Muscle of leg (tissue), 11 donors: ENCODE results near the gene SHISA4. TPM values are rescaled to one million over a fixed set of nuclear protein-coding genes. Genes with fewer than 3 reads are reported as not detected.
A peak's percentile ranks its signal among the peaks of the same experiment; 100 is the strongest.

Source experiments
- DNase-seq: peaks from one replicate; pipeline ENCODE4 v3.0.0; 2013
- H3K27ac ChIP-seq: one replicate; pipeline ENCODE4 v1.5.1; 2013; ENCODE audit warnings: mild to moderate bottlenecking, low read length, control low read depth
- H3K27me3 ChIP-seq: one replicate; pipeline ENCODE4 v1.6.1; 2013; ENCODE audit warnings: low read length; ENCODE audit not compliant: control insufficient read depth, insufficient read depth
- H3K36me3 ChIP-seq: one replicate; pipeline ENCODE4 v1.6.1; 2013; ENCODE audit warnings: low read length; ENCODE audit not compliant: control insufficient read depth, insufficient read depth
- H3K4me1 ChIP-seq: one replicate; pipeline ENCODE4 v1.6.1; 2013; ENCODE audit warnings: low read length; ENCODE audit not compliant: control insufficient read depth, insufficient read depth
- H3K4me3 ChIP-seq: one replicate; pipeline ENCODE4 v1.5.1; 2013; ENCODE audit warnings: low read length, control low read depth
- H3K9me3 ChIP-seq: replicated peaks from 2 replicates; pipeline ENCODE4 v1.6.1; 2013; ENCODE audit warnings: low read depth, low read length; ENCODE audit not compliant: control insufficient read depth
- WGBS: methylation state at CpG from one replicate; pipeline ENCODE4 v1.1.5; 2013; ENCODE audit warnings: missing lambda C conversion rate; ENCODE audit not compliant: insufficient coverage; 5-methylcytosine and 5-hydroxymethylcytosine counted together
- polyA plus RNA-seq, 8 donors: library from polyadenylated mRNA; unstranded; fragments of 120-200 nt; gene quantifications; one replicate each; pipeline versions ENCODE4 v1.2.1 to v1.2.3, GENCODE V29; 2013; ENCODE audit warnings: inconsistent platforms in 1 of 8, low replicate concordance in 1 of 8; ENCODE audit not compliant: insufficient read length in 8 of 8, insufficient read depth in 1 of 8
- total RNA-seq: library from RNA; stranded (reverse); fragments of 120-200 nt; gene quantifications from one replicate; pipeline ENCODE4 v1.2.4, GENCODE V29; 2013

Gene SHISA4
- total and polyA plus RNA-seq, 9 donors, result 41.5 to 91.9 (median 71.6) TPM

DNA sequence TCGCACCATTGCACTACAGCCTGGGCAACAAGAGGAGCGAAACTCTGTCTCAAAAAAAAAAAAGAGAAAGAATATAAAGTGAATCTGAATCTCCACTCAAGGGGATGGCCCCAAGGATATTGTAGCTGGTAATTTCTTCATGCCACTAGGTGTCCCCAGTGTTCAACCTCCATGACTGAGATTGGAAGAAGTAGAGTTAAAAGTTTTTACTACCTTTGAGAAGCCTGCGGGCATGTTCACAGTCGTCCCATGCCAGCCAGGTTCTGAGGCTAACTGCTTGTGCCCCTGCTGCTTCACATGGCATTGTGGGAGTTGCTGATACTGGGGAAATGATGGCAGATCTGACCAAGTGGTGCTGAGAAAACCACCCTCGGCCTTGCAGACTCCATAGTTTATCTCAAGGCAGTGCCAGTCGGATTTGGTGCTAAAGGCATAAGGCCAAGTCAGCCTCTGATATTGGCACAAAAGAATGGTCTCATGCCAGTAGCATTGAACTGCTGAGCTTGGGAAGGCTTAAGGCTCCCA is 10.8 kb upstream of the SHISA4 start:
- WGBS, result 61% methylated on average over 5 of the region's 6 CpGs
- H3K36me3 ChIP-seq, result peaks cover 34% of the 10 kb centered on the region
- peak; percentile 49 for DNase-seq
- H3K27ac ChIP-seq, result no peak overlapping the region
- no peaks in the 10 kb centered on the region for H3K27me3 ChIP-seq
- H3K4me3 ChIP-seq, result no peak overlapping the region
- H3K9me3 ChIP-seq, result no peaks in the 10 kb centered on the region
- peaks cover 22% of the 10 kb centered on the region for H3K4me1 ChIP-seq

DNA sequence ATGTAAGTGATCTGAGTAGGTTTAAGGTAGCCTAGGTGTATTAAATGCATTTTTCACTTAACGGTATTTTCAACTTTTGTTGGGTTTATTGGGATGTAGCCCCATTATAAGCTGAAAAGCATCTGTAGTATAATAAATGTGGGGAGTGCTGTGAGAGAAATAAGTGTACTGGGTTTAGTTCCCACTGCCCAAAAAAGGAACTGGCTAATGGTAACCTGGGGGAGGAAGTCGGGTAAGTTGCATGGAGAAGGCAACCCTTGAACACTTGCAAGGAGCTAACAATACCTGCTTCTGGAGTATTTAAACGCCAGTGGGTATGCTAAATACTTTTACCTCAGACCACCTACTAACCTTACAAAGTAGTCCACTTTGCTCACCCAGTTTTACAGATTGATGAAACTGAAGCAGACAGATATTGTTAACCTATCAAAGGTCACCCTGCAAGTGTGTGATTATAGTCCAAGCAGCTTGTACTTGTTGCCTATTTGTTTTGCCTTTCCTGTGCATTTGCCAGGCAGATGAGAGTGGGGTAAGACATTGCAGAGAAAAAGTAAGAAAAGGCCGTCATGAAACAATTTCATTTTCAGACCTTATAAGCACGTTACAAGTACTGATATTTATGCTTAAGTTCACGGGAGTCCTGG is 7.6 kb upstream of the SHISA4 start:
- no peaks in the 10 kb centered on the region for H3K9me3 ChIP-seq
- H3K36me3 ChIP-seq, result peaks cover 10% of the 10 kb centered on the region
- no peak overlapping the region for H3K4me3 ChIP-seq
- peaks cover 52% of the 10 kb centered on the region for H3K4me1 ChIP-seq
- no peak for DNase-seq
- peaks cover 2% of the 10 kb centered on the region for H3K27me3 ChIP-seq
- no peak overlapping the region for H3K27ac ChIP-seq
- 92% methylated on average over 2 of the region's 6 CpGs for WGBS

DNA sequence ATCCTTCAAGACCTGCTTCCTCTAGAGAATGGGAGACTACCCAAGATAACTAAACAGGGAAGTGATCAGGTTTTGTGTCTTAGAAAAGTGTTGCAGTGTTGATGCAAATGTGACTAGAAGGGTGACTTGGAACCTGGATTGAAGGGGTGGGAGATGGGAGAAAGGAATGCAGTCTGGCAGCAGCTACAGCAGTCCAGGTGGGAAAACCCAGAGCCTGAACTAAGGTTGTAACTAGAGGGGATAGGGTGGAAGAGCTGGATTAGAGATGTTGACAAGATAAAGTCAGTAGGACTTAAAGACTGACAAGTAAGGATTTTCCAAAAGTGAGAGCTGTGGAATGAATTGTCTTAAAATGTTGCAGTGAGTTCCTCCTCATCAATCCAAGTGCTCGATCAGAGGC is 7.1 kb upstream of the SHISA4 start:
- Histone ChIP-seq H3K27ac (peak overlapping the region; percentile 88), H3K27me3 (peaks cover 5% of the 10 kb centered on the region), H3K36me3 (peaks cover 5% of the 10 kb centered on the region), H3K4me1 (peaks cover 58% of the 10 kb centered on the region), H3K9me3 (no peaks in the 10 kb centered on the region), H3K4me3 (no peak overlapping the region)
- 43% methylated on average over 1 of the region's 1 CpG for WGBS
- DNase-seq, result no peak

DNA sequence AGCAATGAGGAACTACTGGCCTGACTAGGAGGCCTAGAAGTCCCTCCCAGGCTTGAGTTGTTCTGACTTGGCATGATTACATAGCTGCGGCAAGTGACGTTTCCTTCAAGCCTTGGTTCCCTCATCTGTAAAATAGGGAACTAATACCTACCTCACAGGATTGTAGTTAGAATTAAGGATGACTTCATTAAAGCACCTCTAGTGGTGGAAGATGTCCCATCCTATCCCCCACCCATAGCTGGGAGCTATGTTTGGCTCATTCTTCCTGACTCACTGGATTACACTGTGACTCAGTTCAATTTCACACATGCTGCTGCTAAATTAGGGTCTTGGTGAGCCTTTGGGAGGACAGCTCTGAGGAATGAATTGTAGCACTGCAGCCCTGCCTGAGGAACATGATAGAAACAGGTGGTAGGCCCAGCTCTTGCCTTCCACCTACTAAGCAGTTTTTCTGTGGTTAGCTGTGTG is 6.0 kb upstream of the SHISA4 start:
- peak; percentile 77 for DNase-seq

DNA sequence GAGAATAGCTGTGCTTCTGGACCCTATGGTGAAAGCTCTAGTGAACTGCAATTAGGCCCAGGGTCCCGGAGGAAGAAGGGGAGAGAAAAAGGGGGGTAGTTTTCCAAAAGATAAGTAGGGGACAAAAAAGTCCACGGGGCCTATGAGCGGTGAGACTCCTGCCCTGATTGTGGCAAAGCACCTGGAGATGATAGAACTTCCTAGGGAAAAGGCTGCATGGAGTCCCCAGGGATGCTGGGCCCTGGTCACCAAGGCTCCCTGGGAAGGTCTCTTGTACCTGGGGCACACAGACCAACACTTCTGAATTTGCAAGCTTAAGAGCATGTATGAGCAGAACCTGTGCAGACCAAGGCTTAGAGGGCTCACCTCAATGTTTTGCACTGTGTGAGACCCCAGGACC is 5.4 kb upstream of the SHISA4 start:
- Histone ChIP-seq H3K27ac (peak overlapping the region; percentile 87), H3K4me1 (peaks cover 66% of the 10 kb centered on the region), H3K9me3 (no peaks in the 10 kb centered on the region), H3K4me3 (no peak overlapping the region), H3K27me3 (peaks cover 13% of the 10 kb centered on the region), H3K36me3 (no peaks in the 10 kb centered on the region)
- no peak for DNase-seq
- WGBS, result 95% methylated on average over 3 of the region's 3 CpGs

More for the DNA sequence above, 6.0 kb upstream of the SHISA4 start:
- Histone ChIP-seq H3K27ac (peak overlapping the region; percentile 88), H3K36me3 (no peaks in the 10 kb centered on the region), H3K4me3 (no peak overlapping the region), H3K4me1 (peaks cover 64% of the 10 kb centered on the region), H3K27me3 (peaks cover 9% of the 10 kb centered on the region), H3K9me3 (no peaks in the 10 kb centered on the region)
- WGBS, result no CpG with 5 or more reads among the region's 2 CpGs

DNA sequence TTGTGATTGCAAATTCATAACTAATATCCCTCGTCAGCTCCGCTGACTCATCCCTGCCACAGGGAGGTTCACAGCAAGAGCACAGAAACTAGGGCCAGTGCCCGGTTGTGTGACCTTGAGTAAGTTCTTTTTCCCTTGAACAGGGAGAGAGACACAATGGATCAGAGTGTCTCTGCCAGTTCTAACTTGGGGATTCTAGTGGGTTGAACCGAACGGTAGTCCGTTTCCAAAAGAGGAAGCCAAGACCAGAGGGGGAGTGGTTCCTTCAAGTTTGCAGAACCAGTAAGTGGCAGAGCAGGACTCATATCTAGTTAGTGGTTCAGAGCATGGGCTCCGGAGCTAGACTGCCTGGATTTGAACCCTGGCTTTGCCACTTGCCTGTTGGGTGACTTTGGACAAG is 4.9 kb upstream of the SHISA4 start:
- no peak overlapping the region for H3K4me3 ChIP-seq
- H3K27me3 ChIP-seq, result peaks cover 16% of the 10 kb centered on the region
- 55% methylated on average over 4 of the region's 7 CpGs for WGBS
- peaks cover 63% of the 10 kb centered on the region for H3K4me1 ChIP-seq
- H3K36me3 ChIP-seq, result no peaks in the 10 kb centered on the region
- peak overlapping the region; percentile 87 for H3K27ac ChIP-seq
- no peaks in the 10 kb centered on the region for H3K9me3 ChIP-seq
- no peak for DNase-seq

DNA sequence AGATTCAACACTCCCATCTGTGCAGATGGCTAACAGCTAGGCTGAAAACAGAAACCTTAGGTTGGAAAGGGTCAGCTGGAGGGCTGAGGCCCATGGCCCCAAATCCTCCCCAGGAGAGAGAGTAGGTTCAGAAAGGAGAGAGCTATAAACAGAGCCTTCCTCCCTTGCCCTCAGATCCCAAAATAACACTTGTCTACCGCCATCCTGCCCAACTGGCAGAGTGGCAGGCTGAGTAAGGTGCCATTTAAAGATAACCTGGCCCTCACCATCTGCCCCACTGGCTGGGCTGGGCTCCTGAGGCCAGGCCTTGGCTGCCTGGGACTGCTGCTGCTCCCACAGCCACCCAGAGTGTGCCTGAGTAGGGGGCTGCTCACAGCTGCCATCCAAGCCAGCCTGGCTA is 4.3 kb upstream of the SHISA4 start:
- Histone ChIP-seq H3K27ac (peak overlapping the region; percentile 87), H3K27me3 (peaks cover 20% of the 10 kb centered on the region), H3K9me3 (no peaks in the 10 kb centered on the region), H3K36me3 (no peaks in the 10 kb centered on the region), H3K4me3 (no peak overlapping the region), H3K4me1 (peaks cover 67% of the 10 kb centered on the region)
- DNase-seq, result peak; percentile 71
- WGBS, result 75% methylated on average over 1 of the region's 1 CpG

DNA sequence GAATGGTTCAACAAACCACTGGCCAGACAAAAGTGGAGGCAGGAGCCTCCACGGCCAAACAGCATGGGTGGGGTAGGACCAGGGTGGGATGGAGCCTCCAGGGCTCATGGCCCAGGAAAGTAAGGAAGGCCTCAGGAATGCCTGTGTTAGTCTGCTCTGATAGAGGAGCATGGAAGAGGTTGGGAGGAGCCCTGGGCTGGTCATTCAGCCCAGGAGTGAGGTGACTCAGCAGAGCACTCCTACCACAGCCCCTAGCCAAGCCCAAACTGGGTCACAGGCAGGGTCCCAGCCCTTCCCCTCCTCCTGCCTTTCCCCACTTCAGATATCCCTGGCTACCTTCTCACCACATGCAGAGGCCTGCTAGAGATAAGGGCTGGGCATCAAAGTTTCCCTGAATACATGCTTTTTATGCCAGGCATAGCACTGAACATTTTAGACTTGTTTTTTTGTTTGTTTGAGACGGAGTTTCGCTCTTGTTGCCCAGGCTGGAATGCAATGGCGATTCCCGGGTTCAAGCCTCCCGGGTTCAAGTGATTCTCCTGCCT is 3.1 kb upstream of the SHISA4 start:
- H3K36me3 ChIP-seq, result peaks cover 4% of the 10 kb centered on the region
- H3K27ac ChIP-seq, result peak overlapping the region; percentile 83
- DNase-seq, result no peak
- peaks cover 75% of the 10 kb centered on the region for H3K4me1 ChIP-seq
- H3K9me3 ChIP-seq, result no peaks in the 10 kb centered on the region
- WGBS, result 91% methylated on average over 5 of the region's 6 CpGs
- H3K4me3 ChIP-seq, result no peak overlapping the region
- H3K27me3 ChIP-seq, result peaks cover 20% of the 10 kb centered on the region

DNA sequence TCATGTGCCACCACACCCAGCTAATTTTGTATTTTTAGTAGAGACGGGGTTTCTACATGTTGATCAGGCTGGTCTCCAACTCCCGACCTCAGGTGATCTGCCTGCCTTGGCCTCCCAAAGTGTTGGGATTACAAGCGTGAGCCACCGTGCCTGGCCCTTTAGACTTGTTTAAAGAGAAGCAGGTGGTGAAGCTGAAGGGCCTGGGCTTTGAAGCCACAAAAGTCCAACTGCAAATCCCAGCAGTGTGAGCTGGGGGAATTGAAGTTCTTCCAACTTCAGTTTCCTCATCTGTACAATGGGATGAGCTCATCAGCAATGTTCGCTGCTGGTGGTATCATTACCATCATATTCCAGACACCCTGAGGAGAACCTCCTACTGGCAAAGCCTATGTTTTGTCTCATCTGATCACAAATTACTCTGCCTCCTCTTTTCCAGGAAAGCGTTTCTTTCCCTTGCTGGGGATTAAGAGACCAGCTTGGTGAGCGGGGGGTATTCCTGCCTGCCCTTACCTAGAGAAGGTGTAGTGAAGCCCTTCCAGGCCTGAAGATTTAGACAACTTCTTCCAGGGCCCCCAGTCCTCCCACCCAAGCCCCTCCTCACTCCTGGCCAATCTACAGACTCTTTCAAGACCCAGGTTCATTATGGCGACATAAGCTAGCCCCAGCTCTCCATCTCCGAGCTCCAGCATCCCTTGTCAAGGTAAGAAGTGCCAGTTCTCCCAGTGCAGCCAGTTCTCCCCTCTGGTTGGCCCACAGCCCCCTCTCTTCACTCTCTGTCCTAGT is 2.4 kb upstream of the SHISA4 start:
- 86% methylated on average over 5 of the region's 9 CpGs for WGBS
- H3K27ac ChIP-seq, result no peak overlapping the region
- no peaks in the 10 kb centered on the region for H3K9me3 ChIP-seq
- peaks cover 4% of the 10 kb centered on the region for H3K36me3 ChIP-seq
- H3K27me3 ChIP-seq, result peaks cover 20% of the 10 kb centered on the region
- no peak for DNase-seq
- H3K4me1 ChIP-seq, result peaks cover 75% of the 10 kb centered on the region
- H3K4me3 ChIP-seq, result no peak overlapping the region
